HG03571 (cell line): ENCODE results near the gene CD38.
"Not testable (repeated sequence)": the region's sequence is repeated elsewhere in the genome, so short reads cannot be mapped to it uniquely, and the experiment has no call there.

Source experiments
- ATAC-seq: cut with Tn5 transposase; IDR thresholded peaks from one replicate; pipeline ENCODE4 v1.9.1; 2021; ENCODE audit not compliant: unreplicated experiment

CD38 gene

GRCh38 chr4:15778289-15779241 lies at the start of gene CD38:
CD38 (plus strand) TSS chr4:15778328; CDS start chr4:15778415, 87 bp downstream.
- peak; percentile 70 for ATAC-seq

DNA sequence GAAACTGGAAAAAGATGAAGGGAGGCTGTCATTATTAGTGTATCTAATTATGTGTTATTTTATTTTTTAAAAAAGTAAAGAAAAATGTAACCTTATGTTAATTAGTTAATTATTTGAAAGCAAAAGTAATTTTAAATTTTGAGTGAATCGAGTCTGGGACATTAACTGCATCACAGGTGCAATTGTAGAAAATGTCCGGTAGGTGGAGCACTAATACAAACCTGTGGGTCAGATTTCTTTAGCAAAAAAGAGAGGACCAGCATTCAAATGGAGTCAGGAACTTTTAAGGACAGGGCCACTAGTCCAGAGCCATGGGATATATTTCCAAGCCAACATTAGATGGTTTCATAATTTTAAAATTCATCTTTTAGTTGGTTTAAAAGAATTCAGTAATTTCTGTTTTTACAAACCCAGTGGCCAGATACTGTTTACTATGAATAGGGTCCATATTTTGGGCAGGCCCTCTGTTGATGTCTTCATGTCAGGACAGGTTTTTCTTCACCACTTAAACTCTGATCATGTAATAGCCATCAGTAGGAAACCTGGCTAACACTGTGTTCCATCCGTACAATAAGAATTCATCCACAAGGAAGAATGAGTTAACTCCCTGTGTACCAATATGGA lies 48.1 kb upstream of the CD38 start:
- ATAC-seq: no peak

- ATAC-seq: not testable (repeated sequence)
These were observed 45.1 kb upstream of the CD38 start for GRCh38 chr4:15733061-15733460.

- ATAC-seq: no peak
These were observed 42.6 kb upstream of the CD38 start for GRCh38 chr4:15735536-15735935.

DNA sequence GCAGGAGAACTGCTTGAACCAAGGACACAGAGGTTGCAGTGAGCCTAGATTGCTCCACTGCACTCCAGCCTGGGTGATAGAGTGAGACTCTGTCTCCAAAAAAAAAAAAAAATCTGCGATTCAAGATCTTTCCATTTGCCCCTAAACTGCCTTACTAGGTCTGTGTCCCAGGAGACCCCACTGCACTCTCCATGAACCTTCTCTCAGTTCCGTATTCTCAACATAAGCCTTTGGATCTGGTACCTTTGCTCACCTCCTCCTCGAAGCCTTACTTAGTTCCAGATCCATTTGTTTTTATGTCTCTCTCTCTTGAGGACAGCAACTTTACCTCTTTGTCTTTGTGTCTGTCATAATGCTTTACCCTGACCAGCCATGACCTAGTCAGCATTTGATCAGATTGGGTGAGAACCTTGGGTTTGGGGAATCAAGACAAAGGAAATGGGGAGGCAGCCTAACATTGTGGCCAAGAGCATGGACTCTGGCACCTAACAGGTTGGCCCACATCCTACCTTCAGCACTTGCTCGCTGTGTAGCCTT lies 41.5 kb upstream of the CD38 start:
- ATAC-seq: no peak

DNA sequence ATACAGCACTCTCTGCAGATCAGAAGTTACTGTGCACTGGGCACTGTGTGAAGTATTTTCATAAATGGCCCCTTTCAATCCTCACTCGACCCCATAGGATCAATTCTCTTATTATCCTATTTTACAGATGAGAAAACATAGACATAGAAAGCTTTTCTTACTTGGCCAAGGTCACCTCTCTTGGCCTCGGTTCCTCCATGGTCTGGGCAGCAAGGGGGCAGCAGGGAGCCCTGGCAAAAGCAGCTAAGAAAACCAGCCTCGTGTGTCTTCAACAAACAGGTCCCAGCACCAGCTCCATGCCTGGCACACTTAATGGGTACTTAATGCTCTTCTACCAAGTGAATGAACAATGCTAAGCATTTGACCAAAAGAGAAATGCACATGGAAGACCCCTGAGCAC lies 40.9 kb upstream of the CD38 start:
- no peak for ATAC-seq

GRCh38 chr4:15738877-15739276 lies 39.3 kb upstream of the CD38 start:
- ATAC-seq: no peak

GRCh38 chr4:15740764-15741404 lies 37.2 kb upstream of the CD38 start:
- no peak for ATAC-seq

DNA sequence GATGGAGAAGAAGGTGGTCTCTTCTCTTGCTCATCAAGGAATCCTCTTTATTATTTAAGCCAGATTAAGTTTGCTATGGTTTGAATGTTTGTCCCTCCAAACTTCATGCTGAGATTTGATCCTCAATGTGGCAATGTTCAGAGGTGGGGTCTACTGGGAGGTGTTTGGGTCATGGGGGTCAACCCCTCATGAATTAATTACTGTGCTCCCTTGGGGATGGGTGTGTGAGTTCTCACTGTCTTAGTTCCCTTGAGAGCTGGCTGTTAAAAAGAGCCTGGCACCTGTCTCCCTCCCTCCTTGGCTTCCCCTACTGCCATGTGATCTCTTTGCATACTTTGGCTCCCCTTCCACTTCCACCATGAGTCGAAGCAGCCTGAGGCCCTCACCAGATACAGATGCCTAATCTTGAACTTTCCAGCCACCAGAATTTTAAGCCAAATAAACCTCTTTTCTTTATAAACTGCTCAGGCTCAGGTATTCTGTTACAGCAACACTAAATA lies 36.0 kb upstream of the CD38 start:
- ATAC-seq: no peak

DNA sequence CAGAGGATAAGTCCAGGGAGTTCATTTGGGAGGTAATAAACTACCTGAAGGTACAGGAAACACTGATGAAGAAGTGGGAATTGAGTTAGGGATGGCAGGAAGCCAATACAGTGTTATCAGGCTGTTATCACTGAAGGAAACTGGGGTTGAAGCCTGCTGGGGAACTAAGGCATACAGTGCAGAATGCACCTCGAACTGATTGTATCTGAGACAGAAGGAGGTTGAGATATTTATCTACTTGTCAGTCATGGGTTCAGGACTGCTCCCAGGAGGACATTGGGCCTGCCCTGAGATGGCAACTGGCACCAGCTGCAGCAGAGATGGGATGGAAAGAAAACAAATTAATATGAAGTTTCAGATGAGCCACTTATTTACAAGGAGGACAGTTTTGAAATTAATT lies 35.5 kb upstream of the CD38 start:
- ATAC-seq: no peak

- no peak for ATAC-seq
These were observed 34.0 kb upstream of the CD38 start for GRCh38 chr4:15744016-15744545.

GRCh38 chr4:15746110-15746509 lies 32.0 kb upstream of the CD38 start:
- no peak for ATAC-seq

DNA sequence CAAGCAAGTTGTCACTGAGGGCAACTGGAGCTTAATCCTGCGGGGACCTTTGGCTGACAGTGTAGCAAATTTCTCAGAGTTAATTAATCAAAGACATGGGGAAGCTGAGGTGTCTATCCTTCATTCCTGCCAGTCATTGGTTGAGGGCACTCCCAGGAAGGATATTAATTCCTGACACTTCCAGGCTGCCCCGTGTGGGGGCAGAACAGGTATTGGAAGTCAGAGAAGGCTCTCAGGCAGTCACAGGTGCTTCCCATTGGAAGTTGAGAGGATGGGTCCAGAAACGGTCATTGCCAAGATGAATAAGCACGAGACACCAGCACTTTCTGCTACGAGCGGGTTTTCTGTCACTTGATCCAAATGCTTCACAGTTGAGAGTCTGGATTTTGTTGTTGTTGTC lies 29.1 kb upstream of the CD38 start:
- no peak for ATAC-seq

GRCh38 chr4:15751153-15751552 lies 27.0 kb upstream of the CD38 start:
- ATAC-seq: no peak

GRCh38 chr4:15753081-15753480 lies 25.0 kb upstream of the CD38 start:
- no peak for ATAC-seq

- ATAC-seq: no peak
These were observed 24.3 kb upstream of the CD38 start for GRCh38 chr4:15753786-15754185.

DNA sequence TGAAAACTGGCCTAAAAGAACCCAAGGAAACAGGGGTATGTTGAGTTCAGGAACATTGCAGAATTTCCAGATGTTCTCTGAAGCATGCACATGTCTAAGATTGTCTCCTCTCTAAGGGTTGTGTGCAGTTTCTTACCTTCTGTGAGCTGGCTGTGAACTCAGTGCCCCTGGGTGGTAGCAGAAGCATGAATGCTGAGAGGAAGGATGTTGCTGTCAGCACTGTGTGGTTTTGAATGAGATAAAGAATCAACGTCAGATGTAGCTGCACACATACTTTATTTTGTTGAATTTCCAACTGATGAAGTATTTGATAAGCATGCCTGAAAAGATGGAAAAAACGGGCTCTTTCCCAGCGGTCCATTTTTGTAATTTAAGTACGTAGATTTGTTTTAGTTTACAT lies 23.8 kb upstream of the CD38 start:
- ATAC-seq: no peak

- no peak for ATAC-seq
These were observed 22.6 kb upstream of the CD38 start for GRCh38 chr4:15755321-15756155.

- ATAC-seq: peak; percentile 79
These were observed 21.7 kb upstream of the CD38 start for GRCh38 chr4:15756361-15756861.

GRCh38 chr4:15757054-15757453 lies 21.1 kb upstream of the CD38 start:
- no peak for ATAC-seq
